ENCODE measurements around the gene ADGRE3. TPM values are rescaled to one million over a fixed set of nuclear protein-coding genes. Genes with fewer than 3 reads are reported as not detected.

Gene ADGRE3
- total RNA-seq, 4 donors from 2014 or later: 0.50 TPM; not detected in 3

GRCh38 chr19:14694641-14695266, 20.1 kb upstream of the ADGRE3 start:
- H3K27ac ChIP-seq (replicated peaks in 1 of 4): no peak overlapping the region
- TF ChIP-seq EP300 (IDR thresholded peaks at IDR 0.05) (no peak), POLR2A (IDR thresholded peaks at IDR 0.05; ENCODE audit: low read depth) (no peak), CTCF (IDR thresholded peaks at IDR 0.05) (no peak), POLR2AphosphoS5 (IDR thresholded peaks at IDR 0.05) (no peak)
- H3K4me3 ChIP-seq: no peak overlapping the region
- peaks cover 7 to 21% (median 18%) of the 10 kb centered on the region in 4 donors for H3K4me1 ChIP-seq
- peaks cover 48 to 67% (median 63%) of the 10 kb centered on the region in 4 donors for H3K36me3 ChIP-seq
- intact Hi-C loops (cut with DNase I): no loop called here
- no peaks in the 10 kb centered on the region for H3K9me3 ChIP-seq
- no peaks in the 10 kb centered on the region for H3K27me3 ChIP-seq
- no peak for DNase-seq (ENCODE audit: extremely low spot score)
- WGBS: 82% methylated on average over 10 of the region's 13 CpGs

GRCh38 chr19:14689598-14690503, 15.2 kb upstream of the ADGRE3 start, which contains the start of gene ZNF333:
Gene ZNF333, plus strand, starts transcription at chr19:14690048. Its CDS starts 3,444 bp downstream, at chr19:14693492.
- peak; percentile 99 for DNase-seq (ENCODE audit: extremely low spot score)
- Histone ChIP-seq H3K36me3 (peaks cover 7 to 18% (median 16%) of the 10 kb centered on the region in 4 donors), H3K4me1 (peaks cover 7 to 30% (median 26%) of the 10 kb centered on the region in 4 donors), H3K9me3 (no peaks in the 10 kb centered on the region), H3K4me3 (peak within 1 kb of the TSS; percentile 75 to 92 (median 80)), H3K27ac (replicated peaks in 1 of 4) (peak within 1 kb of the TSS; percentile 87 to 95 (median 93)), H3K27me3 (no peaks in the 10 kb centered on the region)
- no peak for TF ChIP-seq EP300 (IDR thresholded peaks at IDR 0.05)
- no peak for TF ChIP-seq POLR2A (IDR thresholded peaks at IDR 0.05; ENCODE audit: low read depth)
- TF ChIP-seq CTCF (IDR thresholded peaks at IDR 0.05): no peak
- TF ChIP-seq POLR2AphosphoS5 (IDR thresholded peaks at IDR 0.05): peak; percentile 74 to 79
- WGBS: 1% methylated on average over 34 of the region's 66 CpGs
- intact Hi-C loops (cut with DNase I): loop anchor here (5.0 kb wide), 1 partner anchor 113 kb away; no protein-coding TSS in a partner anchor

GRCh38 chr19:14686411-14686810, 11.8 kb upstream of the ADGRE3 start:
- Histone ChIP-seq H3K4me3 (no peak overlapping the region), H3K4me1 (peaks cover 7 to 22% (median 19%) of the 10 kb centered on the region in 4 donors), H3K9me3 (no peaks in the 10 kb centered on the region), H3K27ac (replicated peaks in 1 of 4) (no peak overlapping the region), H3K27me3 (peaks cover 0 to 9% (median 0%) of the 10 kb centered on the region in 4 donors), H3K36me3 (no peaks in the 10 kb centered on the region)
- WGBS: 64% methylated on average over 3 of the region's 3 CpGs
- TF ChIP-seq CTCF (IDR thresholded peaks at IDR 0.05) (peak in 1 of 3 experiments; percentile 24), EP300 (IDR thresholded peaks at IDR 0.05) (no peak)
- intact Hi-C loops (cut with DNase I): loop anchor here (5.0 kb wide), 1 partner anchor 109 kb away; no protein-coding TSS in a partner anchor
- DNase-seq (ENCODE audit: extremely low spot score): no peak

- no peak overlapping the region for H3K27ac ChIP-seq (replicated peaks in 1 of 4)
- WGBS: 54% methylated on average over 3 of the region's 3 CpGs
- no peak for DNase-seq (ENCODE audit: extremely low spot score)
- intact Hi-C loops (cut with DNase I): no loop called here
- TF ChIP-seq EP300 (IDR thresholded peaks at IDR 0.05): no peak
- no peak for TF ChIP-seq CTCF (IDR thresholded peaks at IDR 0.05)
- H3K4me3 ChIP-seq: no peak overlapping the region
- no peaks in the 10 kb centered on the region for H3K4me1 ChIP-seq
- no peaks in the 10 kb centered on the region for H3K36me3 ChIP-seq
- no peaks in the 10 kb centered on the region for H3K9me3 ChIP-seq
- H3K27me3 ChIP-seq: peaks cover 0 to 9% (median 0%) of the 10 kb centered on the region in 4 donors
These were observed 8.8 kb upstream of the ADGRE3 start for GRCh38 chr19:14683439-14683838.
